ENCODE data around the gene SELP.

DNA sequence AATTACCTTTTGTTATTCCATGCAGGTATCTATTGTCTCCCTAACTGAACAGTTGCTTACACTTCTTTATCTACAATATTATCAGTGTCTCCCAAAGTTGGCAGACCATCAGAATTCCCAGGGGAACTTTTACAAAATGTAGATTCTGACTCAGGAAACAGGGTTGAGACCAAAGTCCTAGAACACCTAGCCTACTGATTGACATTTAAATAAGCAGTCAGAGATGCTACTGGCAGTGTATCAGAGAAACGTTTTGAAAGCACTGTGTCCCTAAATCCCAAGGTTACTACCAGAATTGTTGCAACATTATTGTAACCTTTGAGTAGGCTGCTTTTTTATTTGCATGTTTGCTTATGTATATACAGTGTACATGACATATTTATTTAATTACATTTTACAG, 41.8 kb downstream of the SELP start:
- TF ChIP-seq, protein P1, sequence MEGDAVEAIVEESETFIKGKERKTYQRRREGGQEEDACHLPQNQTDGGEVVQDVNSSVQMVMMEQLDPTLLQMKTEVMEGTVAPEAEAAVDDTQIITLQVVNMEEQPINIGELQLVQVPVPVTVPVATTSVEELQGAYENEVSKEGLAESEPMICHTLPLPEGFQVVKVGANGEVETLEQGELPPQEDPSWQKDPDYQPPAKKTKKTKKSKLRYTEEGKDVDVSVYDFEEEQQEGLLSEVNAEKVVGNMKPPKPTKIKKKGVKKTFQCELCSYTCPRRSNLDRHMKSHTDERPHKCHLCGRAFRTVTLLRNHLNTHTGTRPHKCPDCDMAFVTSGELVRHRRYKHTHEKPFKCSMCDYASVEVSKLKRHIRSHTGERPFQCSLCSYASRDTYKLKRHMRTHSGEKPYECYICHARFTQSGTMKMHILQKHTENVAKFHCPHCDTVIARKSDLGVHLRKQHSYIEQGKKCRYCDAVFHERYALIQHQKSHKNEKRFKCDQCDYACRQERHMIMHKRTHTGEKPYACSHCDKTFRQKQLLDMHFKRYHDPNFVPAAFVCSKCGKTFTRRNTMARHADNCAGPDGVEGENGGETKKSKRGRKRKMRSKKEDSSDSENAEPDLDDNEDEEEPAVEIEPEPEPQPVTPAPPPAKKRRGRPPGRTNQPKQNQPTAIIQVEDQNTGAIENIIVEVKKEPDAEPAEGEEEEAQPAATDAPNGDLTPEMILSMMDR (conservative IDR thresholded peaks at IDR 0.05): no peak
- TF ChIP-seq EZH2 (IDR thresholded peaks at IDR 0.05; ENCODE audit: low read depth): no peak

All from PC-9 (cell line).